Measurements from ENCODE around the gene BANF2. TPM values are rescaled to one million over a fixed set of nuclear protein-coding genes. Genes with fewer than 3 reads are reported as not detected.
"Not testable (repeated sequence)": the region's sequence is repeated elsewhere in the genome, so short reads cannot be mapped to it uniquely, and the experiment has no call there.

BANF2 gene
- total RNA-seq, 2 experiments from 2014 or later, result not detected

DNA sequence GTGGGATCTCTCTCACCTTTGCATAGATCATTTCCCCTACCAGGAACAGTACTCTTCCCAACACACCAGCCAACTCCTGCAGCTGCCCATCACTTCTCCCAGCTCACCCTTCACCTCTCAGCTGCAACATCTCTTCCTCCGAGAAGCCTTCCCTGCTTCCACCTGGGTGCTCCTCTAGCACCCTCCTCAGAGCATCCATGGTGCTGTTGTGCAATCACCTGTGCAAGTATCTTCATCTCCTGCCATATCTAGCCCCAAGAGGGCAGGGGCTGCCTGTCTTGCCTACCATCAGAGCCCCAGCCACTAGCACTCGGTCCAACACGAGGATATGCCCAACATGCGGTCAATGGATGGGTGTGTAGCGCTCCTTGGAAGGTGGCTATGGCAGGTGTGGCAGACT lies 75.8 kb downstream of the BANF2 start:
- POLR2A ChIA-PET, result no interaction called here
- CTCF ChIA-PET, result no interaction called here

DNA sequence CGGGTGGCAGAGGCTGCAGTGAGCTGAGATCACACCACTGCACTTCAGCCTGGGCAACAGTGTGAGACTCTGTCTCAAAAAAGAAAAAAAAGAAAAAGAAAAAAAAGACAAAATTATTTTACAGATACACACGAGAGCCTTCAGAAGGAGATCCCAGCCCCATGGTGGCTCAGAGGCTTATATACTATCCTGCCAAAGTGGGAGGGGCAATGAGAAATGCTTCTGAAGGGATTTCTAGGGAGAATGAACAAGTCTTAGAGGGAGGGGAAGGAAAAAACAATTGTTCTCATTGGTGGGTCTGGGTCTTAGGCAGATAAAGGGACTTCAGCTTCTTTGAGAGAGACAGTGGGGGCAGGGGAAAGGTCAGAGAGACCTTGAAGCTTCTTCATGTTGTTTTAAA lies 76.8 kb downstream of the BANF2 start:
- CTCF ChIA-PET, result no interaction called here
- POLR2A ChIA-PET, result no interaction called here

DNA sequence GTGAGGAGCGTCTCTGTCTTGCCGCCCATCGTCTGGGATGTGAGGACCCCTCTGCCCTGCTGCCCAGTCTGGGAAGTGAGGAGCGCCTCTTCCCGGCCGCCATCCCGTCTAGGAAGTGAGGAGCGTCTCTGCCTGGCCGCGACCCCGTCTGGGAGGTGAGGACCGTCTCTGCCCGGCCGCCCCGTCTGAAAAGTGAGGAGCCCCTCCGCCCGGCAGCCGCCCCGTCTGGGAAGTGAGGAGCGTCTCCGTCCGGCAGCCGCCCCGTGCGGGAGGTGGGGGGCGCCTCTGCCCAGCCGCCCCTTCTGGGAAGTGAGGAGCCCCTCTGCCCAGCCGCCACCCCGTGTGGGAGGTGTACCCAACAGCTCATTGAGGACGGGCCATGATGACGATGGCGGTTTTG lies 79.2 kb downstream of the BANF2 start:
- CTCF ChIA-PET, POLR2A ChIA-PET: not testable (repeated sequence)

DNA sequence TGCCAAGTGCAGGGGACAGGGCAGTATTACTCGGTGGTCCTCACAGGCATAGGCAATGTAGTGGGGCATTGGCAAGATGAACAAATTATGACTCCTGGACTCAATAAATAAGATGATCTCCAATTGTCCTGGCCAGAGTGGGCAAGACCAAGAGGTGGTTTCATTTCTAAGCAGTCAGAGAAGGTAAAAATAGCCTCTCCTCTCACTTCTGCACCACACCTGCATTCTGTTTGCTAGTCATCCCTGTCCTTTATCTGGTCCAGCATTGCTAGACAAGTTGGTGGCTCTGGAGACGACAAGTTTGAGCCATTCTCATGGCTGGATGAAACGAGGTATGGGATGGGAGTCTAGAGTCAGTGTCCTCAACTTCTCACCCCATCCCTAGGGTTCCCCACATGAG lies 83.0 kb downstream of the BANF2 start:
- ChIA-PET POLR2A (no interaction called here), CTCF (no interaction called here)

DNA sequence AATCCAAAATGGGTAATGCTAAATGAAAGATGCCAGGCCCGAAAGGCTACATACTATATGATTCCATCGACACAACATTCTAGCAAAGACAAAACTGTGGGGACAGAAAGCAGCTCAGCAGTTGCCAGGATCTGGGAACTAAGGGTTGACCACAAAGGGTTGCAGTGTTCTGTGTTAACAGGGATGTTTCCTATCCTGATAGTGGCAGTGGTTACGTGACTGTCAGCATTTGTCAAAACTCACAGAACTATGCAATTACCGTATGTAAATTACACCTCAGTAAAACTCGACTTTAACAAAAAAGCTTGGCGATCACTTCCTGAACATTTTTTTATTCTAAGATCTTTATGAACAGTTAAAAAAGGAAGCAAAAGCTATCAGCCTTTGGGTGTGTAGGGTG lies 83.9 kb downstream of the BANF2 start:
- CTCF ChIA-PET, result no interaction called here
- POLR2A ChIA-PET, result no interaction called here

DNA sequence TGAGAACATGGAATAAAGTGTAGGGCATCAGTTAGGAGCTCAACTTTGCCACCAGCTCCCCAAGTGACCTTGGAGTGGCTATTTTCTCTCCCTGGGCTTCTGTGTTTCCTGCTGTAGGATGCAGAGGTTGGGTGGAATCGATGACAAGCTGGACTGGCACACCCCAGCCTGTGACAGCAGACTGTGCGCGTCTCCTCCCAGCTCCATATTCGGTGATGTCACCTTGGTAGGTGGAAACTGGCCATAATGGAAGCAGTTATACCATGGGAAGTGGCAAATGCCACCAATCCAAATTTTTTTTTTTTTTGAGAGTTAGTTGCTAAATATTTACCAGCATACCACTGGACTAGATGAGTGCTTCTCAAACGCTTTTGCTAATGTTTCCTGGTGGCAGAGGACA lies 85.2 kb downstream of the BANF2 start:
- CTCF ChIA-PET, result no interaction called here
- POLR2A ChIA-PET, result no interaction called here

Other genes starting within 250 kb of the BANF2 start
- gene BFSP1, start 168.6 kb upstream of the BANF2 start, total RNA-seq, result under 1 TPM; 0.34 to 0.38 TPM
- gene DSTN, start 129.9 kb upstream of the BANF2 start, total RNA-seq, result 10 to 100 TPM; 72.8 to 75.3 TPM
- 10 to 100 TPM; 29.0 to 29.7 TPM for gene RRBP1, start 17.7 kb upstream of the BANF2 start, total RNA-seq